GM18499 (cell line): ENCODE data around the gene RIN3.
"Not testable (repeated sequence)": the region's sequence is repeated elsewhere in the genome, so short reads cannot be mapped to it uniquely, and the experiment has no call there.

ENCODE experiments used
- ATAC-seq: cut with Tn5 transposase; IDR thresholded peaks from one replicate; pipeline ENCODE4 v1.9.1; 2021; ENCODE audit warnings: moderate number of reproducible peaks; ENCODE audit not compliant: insufficient read depth, unreplicated experiment

Gene RIN3

DNA sequence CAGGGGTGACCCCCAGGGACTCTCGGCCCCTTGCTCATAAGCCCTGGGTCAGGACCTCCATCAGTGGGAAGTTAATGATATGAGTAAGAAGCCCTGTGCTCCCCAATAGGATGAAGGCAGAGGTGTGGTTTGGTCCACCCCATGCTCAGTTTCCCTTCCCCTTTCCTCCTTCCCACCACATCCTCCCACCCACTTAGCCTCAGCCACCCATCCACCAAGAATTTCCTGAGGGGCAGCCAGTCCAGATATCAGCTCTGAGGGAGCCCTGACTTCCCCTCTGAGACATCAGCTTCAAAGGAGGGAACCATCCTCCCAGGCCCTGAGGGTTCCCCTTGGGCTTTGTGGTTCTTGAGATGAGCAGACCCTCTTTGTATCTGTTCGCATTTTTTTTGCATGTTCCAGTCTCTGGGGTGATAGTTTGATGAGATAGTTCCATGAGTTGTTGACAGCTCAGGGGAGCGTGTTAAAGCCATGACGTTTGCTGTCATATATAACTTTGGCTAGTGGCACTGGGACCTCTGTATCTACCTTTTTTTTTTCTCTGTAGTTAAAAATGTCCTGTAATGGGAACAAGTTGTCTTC is 163.6 kb downstream of the RIN3 start:
- ATAC-seq = peak; percentile 68

- ATAC-seq = no peak
These were observed 164.4 kb downstream of the RIN3 start for GRCh38 chr14:92677955-92678354.

DNA sequence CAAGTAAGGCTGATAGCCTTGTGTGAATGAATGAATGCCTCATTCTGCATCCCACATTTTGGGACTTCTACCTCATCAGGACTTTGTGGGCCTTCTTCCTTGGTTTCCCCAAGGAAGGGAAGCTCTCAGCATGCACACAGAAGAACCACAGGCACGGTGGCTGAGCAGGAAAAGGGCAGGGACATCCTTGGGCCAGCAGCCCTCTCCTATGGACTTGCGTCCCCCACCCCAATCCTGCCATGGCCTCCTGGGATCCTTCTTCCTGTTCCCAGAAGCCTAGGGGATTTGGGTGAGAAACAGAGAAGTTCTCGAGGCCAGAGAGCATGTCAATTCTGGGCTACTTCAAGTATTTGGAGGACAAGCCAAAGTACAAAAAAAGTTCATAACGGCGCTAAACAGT is 165.2 kb downstream of the RIN3 start:
- no peak for ATAC-seq

DNA sequence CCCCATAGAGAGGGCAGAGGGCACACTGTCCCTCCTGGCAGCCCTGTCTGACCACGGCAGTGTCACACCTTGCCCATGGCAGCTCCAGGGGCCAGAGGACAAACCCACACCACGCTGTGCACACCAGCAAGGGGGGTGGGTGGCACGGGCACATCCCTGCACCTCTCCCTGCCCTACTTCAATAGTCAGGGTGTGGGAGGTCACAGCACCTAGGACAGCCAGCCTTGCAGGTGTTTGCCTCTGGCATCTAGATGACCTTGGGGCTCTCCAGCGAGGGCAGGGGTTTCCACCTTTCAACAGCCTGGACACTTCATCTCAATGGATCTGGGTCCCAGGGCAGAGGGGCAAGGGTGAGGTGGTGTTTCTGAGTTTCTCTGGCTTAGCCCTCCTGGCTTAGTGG is 165.7 kb downstream of the RIN3 start:
- ATAC-seq = no peak

DNA sequence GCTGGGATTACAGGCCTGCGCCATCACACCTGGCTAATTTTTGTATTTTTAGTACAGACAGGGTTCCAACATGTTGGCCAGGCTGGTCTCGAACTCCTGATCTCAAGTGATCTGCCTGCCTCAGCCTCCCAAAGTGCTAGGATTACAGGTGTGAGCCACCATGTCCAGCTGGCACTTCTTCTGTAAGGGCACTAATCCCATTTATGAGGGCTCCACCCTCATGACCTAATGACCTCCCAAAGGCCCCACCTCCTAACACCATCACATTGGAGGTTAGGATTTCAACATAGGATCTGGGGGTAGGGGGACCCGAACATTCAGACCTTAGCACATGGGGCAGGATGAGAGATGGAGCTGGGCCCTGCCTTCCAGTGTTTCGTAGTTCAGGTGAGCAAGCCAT is 166.7 kb downstream of the RIN3 start:
- ATAC-seq = not testable (repeated sequence)

DNA sequence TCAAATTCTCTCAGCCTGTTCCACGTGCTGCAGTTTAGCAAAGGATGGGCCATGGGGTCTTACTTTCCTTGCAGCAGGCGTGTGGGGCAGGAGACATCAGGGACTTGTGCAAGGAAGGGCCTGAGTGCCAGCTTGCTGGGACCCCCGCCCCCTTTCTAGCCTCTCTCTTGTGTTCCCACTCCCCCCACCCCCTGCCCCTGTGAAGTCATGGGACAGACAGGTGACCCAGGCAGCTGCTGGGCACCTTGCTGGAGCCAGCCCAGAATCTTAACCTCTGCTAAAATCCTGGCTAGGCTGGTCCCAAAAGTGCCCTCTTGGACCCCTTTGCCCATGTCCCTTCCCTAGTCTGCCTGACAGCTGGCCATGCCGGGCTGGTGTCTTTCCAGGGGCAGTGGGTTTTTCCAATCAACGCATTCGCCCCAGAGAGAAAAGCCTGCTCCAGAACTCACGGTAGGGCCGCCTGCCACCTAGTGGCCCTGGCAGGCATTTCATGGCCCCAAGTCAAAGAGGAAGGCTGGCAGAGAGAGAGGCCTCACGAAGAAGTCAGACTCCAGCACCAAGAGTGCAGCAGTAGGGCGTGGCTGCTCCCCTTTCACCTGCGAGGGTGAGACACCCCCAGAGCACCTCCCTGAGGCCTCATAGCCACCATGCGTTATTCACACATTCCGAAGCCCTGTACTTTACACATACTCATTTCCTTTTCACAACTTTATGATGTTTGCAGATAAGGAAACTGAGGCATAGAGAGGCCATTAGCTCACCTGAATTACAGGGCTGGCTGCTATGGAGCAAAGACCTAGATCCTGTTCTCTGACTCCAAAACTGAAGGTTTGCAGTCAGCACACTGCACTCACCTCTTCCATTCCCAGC is 167.4 kb downstream of the RIN3 start:
- no peak for ATAC-seq

DNA sequence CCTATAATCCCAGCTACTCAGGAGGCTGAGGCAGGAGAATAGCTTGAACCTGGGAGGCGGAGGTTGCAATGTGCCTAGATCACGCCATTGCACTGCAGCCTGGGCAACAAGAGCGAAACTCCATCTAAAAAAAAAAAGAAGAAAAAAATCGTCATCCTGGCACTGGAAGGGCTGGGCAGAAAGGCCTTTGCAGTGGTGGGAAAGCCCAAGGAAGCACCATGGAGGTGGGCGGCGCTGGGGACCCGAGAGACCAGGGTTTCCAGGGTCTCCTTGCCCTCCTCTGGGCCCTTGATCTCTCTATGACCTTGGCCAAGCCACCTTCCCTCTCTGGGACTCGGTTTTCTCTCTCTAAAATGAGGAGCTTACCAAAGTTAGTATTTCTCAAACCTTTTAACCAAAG is 169.5 kb downstream of the RIN3 start:
- ATAC-seq = no peak

GRCh38 chr14:92684801-92685560 is 171.4 kb downstream of the RIN3 start:
- no peak for ATAC-seq

GRCh38 chr14:92685784-92686355 is 172.3 kb downstream of the RIN3 start:
- no peak for ATAC-seq

GRCh38 chr14:92686411-92686899 is 172.9 kb downstream of the RIN3 start:
- no peak for ATAC-seq

DNA sequence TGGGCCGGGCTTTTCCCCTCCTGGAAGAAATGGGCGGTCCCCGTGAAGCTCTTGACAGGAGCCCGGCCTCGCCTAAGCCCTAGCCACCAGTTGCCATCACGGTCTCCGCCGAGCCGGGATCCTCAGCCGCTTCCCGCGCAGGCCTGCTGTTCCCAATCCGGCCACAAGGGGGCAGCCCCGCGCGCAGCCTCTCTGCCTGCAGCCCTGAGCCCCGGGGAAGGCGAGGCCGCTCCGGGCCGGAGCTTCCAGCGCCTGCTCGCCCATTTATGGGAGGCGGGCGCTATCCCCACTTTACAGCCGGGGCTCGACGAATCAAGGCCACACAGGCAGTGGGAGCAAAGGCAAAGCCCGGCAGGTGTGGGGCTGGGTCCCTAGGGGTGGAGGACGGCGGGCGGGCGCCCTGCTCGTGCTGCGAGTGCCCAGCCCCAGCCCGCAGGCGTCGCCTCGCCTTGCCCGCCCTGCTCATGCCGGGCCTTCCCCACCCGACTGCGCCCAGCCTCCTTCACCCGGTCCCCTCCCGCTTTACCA is 173.4 kb downstream of the RIN3 start:
- ATAC-seq = no peak

- ATAC-seq = no peak
These were observed 174.3 kb downstream of the RIN3 start for GRCh38 chr14:92687681-92688433.

DNA sequence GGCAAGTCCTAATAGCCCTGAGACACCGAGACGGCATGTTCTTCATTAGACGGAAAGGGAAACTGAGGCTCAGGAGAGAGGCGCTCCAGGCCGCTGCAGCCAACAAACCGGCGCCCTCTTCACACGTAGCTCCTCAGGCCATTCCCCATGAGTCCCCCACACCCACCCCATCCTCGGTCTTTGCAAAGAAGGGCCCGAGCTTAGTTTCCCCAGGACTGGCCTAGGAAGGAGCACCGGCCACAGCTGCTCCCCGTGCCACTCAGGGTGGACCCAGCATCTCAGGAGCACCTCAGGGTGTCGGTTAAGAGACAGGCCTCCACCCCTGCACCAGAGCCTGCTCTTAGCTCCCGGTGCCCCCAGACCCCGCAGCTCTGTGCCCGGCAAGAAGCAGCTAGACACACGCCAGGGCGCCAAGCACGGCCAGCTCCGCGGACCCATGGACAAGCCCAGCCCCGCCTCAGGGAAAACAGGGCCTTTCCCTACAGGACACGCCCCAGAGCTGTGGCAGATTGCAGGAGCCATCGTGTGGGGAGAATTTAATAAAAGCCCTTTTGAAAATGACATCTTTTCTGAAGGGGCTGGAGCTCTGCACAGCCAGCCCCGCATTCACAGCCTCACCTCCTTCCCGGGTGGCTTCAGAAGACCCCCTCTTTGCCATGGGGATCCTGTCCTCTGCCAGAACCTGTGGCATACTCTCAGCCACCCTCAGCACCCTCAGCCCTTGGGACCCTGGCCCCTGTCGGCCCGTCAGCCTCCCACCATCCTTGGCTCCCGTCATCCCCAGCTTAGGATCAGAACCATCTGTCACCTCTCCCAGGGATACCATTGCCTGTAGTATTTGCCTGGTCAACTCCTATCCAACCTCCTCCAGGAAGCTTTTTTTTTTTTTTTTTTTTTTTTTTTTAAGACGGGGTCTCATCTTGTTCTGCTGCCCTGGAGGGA is 175.1 kb downstream of the RIN3 start:
- no peak for ATAC-seq

GRCh38 chr14:92690171-92691011 is 176.8 kb downstream of the RIN3 start:
- no peak for ATAC-seq

DNA sequence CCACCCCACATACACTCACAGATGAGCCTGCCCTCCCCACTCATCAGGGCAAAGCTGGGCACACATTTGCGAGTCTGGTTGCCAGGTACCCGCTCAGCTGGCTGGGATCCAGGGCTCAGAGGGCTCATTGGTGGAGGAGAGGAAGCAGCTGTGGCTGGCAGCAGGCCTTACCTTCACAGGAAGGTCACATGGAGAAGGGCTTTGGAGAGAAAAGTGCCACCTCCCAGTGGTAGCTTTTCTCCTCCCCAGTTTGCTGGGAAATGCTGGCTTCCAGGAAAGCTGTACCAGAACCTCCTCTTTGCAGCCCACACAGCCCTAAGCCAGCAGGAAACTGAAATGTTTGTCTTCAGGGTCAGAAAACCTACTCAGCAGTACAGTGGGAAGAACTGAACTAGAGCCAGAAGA is 179.2 kb downstream of the RIN3 start:
- no peak for ATAC-seq

DNA sequence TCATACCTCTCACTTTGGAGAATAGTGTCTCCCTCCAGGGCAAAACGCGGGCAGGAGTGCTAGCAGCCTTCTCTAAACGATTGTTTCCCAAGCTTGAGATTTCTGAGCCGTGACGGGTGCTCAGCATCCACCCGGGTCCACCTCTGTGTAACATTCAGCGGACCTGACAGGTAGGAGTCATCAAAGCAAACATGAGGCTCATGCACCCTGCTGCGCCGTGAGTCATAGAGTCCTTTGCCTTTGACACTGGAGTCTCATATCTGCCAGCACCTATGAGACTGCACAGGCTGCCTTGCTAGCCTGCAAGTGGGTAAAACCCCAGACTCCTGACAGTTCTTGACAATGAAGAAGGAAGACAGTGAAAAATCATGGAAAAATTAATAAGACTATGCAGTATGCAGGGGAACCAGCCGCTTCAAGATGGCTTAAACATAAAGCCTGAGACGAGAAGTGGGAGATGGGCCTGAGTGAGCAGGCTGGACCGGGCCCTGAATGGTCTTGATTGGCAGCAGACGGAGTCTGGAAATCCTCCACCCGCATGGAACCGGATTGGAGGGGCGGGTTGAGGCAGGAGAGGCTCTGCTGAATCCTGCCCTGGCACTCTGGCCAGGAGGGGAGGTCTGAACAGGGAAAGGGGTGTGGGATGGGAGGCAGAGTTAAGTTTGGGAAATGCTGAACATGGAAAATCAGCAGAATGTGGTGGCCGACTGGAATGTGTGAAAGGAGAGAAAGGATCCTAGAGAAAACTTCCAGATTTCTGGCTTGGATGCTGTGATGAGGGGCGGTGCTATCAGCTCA is 180.6 kb downstream of the RIN3 start:
- ATAC-seq = no peak

DNA sequence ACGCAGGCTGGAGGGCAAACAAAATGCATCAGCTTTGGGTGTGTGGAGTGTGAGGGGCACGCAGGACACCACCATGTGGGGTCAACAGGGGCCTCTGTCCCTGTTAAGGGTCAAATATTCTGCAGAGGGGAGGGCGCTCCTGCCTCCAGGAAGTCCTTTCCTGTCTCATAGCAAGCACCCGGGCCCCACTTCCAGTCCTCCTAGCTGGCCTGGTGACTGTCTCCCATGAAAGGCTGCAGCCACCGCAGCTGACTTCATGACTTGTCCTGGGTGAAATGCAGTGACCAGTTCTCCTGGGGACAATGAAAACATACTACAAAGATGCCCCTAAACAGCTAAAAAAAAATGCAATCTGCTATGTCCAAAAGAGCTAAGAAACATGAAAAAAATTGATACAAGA is 181.2 kb downstream of the RIN3 start:
- ATAC-seq = no peak
